Smooth muscle cell of bladder (primary cell): Measurements from ENCODE around the gene KRTAP9-1. TPM values are rescaled to one million over a fixed set of nuclear protein-coding genes. Genes with fewer than 3 reads are reported as not detected.

Experiments
- total RNA-seq: library from RNA; depleted of rRNA; stranded (reverse); fragments of >200 nt; gene quantifications from 2 replicates; pipeline ENCODE4 v1.2.3, GENCODE V29; 2014

Gene KRTAP9-1, protein sequence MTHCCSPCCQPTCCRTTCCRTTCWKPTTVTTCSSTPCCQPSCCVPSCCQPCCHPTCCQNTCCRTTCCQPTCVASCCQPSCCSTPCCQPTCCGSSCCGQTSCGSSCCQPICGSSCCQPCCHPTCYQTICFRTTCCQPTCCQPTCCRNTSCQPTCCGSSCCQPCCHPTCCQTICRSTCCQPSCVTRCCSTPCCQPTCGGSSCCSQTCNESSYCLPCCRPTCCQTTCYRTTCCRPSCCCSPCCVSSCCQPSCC
- total RNA-seq, result not detected in 2 replicates

DNA sequence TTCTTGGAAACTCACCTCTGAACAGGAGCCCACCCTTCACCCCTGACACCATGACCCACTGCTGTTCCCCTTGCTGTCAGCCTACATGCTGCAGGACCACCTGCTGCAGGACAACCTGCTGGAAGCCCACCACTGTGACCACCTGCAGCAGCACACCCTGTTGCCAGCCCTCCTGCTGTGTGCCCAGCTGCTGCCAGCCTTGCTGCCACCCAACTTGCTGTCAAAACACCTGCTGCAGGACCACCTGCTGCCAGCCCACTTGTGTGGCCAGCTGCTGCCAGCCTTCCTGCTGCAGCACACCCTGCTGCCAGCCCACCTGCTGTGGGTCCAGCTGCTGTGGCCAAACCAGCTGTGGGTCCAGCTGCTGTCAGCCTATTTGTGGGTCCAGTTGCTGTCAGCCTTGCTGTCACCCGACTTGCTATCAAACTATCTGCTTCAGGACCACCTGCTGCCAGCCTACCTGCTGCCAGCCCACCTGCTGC lies at the start of gene KRTAP9-1:
Gene KRTAP9-1, plus strand, starts transcription at position 51 of the 482 bp plus-strand sequence. Its CDS starts 0 bp downstream, at position 51.

DNA sequence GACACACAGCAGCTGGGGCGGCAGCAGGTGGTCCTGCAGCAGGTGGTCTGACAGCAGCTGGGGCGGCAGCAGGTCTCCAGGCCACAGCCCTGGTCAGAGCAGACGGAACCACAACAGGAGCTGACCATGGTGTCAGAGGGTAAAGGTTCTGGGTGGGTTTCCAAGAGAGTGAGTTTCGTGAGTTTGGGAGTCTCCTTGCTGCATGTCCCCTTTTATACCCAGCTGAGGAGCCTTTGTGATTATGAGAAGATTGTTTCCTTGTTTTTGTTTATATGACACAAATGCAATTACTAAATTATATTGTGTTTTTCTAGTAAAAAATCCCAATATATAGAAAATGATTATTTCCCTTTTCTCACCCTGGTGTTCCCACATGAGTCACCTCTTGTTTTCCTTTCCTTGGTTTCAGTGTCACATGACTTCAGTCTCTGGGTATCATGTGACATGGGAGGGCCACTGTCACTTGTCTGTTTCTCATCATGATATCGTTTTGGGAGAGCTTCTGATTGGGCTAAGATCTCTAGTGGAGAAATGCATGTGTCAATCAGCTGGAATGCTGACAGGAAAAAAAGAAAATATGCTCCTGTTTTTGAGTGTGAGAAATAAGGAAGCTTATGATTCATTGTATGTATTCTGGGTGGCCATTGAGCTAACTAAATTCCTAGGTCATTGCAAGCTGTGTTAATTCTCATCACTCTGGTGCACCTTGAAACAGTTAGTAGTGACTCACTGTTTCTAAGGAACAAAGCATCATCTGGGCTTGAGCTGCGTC lies 49.1 kb upstream of the KRTAP9-1 start, which contains the start of gene KRTAP4-6:
Gene KRTAP4-6, minus strand, starts transcription at position 185 of the 772 bp plus-strand sequence. Its CDS starts 57 bp downstream, at position 128.

DNA sequence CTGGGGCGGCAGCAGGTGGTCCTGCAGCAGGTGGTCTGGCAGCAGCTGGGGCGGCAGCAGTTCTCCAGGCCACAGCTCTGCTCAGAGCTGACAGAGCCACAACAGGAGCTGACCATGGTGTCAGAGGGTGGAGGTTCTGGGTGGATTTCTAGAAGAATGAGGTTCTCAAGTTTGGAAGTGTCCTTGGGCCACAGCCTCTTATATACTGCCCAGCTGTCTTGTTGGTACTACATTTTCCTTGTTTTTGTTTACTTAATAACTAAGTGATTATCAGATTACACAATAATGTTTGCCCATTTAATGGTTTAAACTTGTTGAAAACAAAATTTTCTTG lies 40.1 kb upstream of the KRTAP9-1 start, which contains the start of gene KRTAP4-5:
Gene KRTAP4-5, minus strand, starts transcription at position 174 of the 334 bp plus-strand sequence. Its CDS starts 58 bp downstream, at position 116.

DNA sequence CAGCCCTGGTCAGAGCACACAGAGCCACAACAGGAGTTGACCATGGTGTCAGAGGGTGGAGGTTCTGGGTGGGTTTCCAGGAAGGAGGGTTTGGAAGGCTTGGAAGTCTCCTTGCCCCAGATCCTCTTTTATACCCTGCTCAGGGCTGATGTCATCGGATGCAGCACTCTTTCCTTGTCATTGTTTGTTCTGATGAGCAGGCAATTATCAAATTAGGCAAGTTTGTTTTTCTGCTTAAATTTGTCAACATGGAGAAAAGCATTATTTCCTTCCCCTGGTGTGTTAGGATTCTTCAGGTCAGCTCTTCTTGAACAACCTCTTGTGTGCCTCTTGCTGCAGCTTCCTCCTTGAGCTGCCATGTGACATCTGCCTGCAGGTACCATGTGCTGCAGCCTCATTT lies 29.0 kb upstream of the KRTAP9-1 start, which contains the start of gene KRTAP4-4:
Gene KRTAP4-4, minus strand, starts transcription at position 101 of the 400 bp plus-strand sequence. Its CDS starts 57 bp downstream, at position 44.

DNA sequence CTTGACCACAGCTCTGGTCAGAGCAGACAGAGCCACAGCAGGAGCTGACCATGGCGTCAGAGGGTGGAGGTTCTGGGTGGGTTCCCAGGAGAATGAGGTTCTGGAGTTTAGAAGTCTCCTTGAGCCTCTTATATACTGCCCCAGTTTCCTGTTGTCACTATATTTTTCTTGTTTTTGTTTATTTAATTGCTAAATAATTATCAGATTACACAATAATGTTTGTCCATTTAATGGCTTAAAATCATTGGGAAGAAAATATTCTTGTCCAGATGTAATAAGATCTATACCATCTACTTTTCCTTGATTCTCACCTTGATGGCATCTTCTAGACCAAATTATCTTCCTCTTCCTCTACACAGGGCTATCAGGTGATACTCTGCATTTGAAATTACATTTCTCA lies 21.6 kb upstream of the KRTAP9-1 start, which contains the start of gene KRTAP4-3:
Gene KRTAP4-3, minus strand, starts transcription at position 101 of the 400 bp plus-strand sequence. Its CDS starts 49 bp downstream, at position 52.

DNA sequence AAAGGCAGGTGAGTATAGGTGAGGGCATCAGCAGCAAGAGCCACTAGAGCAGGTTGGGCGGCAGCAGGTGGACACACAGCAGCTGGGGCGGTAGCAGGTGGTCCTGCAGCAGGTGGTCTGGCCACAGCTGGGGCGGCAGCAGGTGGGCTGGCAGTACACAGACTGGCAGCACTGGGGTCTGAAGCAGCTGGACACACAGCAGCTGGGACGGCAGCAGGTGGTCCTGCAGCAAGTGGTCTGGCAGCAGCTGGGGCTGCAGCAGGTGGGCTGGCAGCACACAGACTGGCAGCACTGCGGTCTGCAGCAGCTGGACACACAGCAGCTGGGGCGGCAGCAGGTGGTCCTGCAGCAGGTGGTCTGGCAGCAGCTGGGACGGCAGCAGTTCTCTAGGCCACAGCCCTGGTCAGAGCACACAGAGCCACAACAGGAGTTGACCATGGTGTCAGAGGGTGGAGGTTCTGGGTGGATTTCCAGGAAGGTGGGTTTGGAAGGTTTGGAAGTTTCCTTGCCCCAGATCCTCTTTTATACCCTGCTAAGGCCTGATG lies 11.9 kb upstream of the KRTAP9-1 start, which contains the start of gene KRTAP4-2:
Gene KRTAP4-2, minus strand, starts transcription at position 495 of the 545 bp plus-strand sequence. Its CDS starts 57 bp downstream, at position 438.

DNA sequence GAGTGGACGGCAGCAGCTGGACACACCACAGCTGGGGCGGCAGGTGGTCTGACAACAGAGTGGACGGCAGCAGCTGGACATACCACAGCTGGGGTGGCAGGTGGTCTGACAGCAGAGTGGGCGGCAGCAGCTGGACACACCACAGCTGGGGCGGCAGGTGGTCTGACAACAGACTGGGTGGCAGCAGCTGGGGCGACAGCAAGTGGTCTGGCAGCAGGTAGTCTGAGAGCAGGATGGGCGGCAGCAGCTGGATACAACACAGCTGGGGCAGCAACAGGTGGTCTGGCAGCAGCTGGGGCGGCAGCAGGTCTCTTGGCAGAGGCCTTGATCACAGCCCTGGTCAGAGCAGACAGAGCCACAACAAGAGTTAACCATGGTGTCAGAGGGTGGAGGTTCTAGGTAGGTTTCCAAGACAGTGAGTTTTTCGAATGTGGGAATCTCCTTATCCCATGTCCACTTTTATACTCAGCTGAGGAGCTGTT lies 5.2 kb upstream of the KRTAP9-1 start, which contains the start of gene KRTAP4-1:
Gene KRTAP4-1, minus strand, starts transcription at position 432 of the 482 bp plus-strand sequence. Its CDS starts 57 bp downstream, at position 375.

DNA sequence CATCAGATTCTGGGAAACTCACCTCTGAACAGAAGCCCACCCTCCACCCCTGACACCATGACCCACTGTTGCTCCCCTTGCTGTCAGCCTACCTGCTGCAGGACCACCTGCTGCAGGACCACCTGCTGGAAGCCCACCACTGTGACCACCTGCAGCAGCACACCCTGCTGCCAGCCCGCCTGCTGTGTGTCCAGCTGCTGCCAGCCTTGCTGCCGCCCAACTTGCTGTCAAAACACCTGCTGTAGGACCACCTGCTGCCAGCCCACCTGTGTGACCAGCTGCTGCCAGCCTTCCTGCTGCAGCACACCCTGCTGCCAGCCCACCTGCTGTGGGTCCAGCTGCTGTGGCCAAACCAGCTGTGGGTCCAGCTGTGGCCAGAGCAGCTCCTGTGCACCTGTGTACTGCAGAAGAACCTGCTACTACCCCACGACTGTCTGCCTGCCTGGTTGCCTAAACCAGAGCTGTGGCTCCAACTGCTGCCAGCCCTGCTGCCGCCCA lies 37.0 kb downstream of the KRTAP9-1 start, which contains the start of gene KRTAP9-2:
Gene KRTAP9-2, plus strand, starts transcription at position 51 of the 498 bp plus-strand sequence. Its CDS starts 7 bp downstream, at position 58.

DNA sequence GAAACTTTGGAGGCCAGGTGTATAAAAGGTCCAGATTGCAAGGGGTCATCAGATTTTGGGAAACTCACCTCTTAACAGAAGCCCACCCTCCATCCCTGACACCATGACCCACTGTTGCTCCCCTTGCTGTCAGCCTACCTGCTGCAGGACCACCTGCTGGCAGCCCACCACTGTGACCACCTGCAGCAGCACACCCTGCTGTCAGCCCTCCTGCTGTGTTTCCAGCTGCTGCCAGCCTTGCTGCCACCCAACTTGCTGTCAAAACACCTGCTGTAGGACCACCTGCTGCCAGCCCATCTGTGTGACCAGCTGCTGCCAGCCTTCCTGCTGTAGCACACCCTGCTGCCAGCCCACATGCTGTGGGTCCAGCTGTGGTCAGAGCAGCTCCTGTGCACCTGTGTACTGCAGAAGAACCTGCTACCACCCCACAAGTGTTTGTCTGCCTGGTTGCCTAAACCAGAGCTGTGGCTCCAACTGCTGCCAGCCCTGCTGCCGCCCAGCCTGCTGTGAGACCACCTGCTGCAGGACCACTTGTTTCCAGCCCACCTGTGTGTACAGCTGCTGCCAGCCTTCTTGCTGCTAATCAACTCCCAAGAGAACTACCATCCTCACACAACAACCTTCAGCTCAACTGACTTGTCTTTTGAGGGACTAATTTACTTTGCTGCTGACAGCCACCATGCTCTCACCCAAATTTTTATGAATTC lies 42.9 kb downstream of the KRTAP9-1 start, which contains the start of gene KRTAP9-3:
Gene KRTAP9-3, plus strand, starts transcription at position 51 of the 707 bp plus-strand sequence. Its CDS starts 53 bp downstream, at position 104.

DNA sequence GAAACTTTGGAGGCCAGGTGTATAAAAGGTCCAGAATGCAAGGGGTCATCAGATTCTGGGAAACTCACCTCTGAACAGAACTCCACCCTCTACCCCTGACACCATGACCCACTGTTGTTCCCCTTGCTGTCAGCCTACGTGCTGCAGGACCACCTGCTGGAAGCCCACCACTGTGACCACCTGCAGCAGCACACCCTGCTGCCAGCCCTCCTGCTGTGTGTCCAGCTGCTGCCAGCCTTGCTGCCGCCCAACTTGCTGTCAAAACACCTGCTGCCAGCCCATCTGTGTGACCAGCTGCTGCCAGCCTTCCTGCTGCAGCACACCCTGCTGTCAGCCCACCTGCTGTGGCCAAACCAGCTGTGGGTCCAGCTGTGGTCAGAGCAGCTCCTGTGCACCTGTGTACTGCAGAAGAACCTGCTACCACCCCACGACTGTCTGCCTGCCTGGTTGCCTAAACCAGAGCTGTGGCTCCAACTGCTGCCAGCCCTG lies 48.3 kb downstream of the KRTAP9-1 start, which contains the start of gene KRTAP9-8:
Gene KRTAP9-8, plus strand, starts transcription at position 51 of the 489 bp plus-strand sequence. Its CDS starts 53 bp downstream, at position 104.

Other genes starting within 250 kb of the KRTAP9-1 start
- gene KRT39, start 222.9 kb upstream of the KRTAP9-1 start, total RNA-seq, result not detected in 2 replicates
- gene KRT40, start 205.6 kb upstream of the KRTAP9-1 start, total RNA-seq, result not detected in 2 replicates
- not detected in 2 replicates for gene KRTAP3-3, start 195.7 kb upstream of the KRTAP9-1 start, total RNA-seq
- not detected in 2 replicates for gene KRTAP3-2, start 190.0 kb upstream of the KRTAP9-1 start, total RNA-seq
- not detected in 2 replicates for gene KRTAP3-1, start 180.8 kb upstream of the KRTAP9-1 start, total RNA-seq
- 0.57 and 0.83 TPM in 2 replicates for gene KRTAP1-5, start 162.7 kb upstream of the KRTAP9-1 start, total RNA-seq
- gene KRTAP1-4, start 159.7 kb upstream of the KRTAP9-1 start, total RNA-seq, result not detected in 2 replicates
- gene KRTAP1-3, start 155.0 kb upstream of the KRTAP9-1 start, total RNA-seq, result not detected in 2 replicates
- not detected in 2 replicates for gene KRTAP1-1, start 148.4 kb upstream of the KRTAP9-1 start, total RNA-seq
- not detected in 2 replicates for gene KRTAP2-1, start 142.6 kb upstream of the KRTAP9-1 start, total RNA-seq
- not detected in 2 replicates for gene KRTAP2-2, start 134.7 kb upstream of the KRTAP9-1 start, total RNA-seq
- not detected in 2 replicates for gene KRTAP2-3, start 129.8 kb upstream of the KRTAP9-1 start, total RNA-seq
- not detected in 2 replicates for gene KRTAP2-4, start 124.0 kb upstream of the KRTAP9-1 start, total RNA-seq
- gene KRTAP4-7, start 105.7 kb upstream of the KRTAP9-1 start, total RNA-seq, result not detected in 2 replicates
- gene KRTAP4-8, start 91.7 kb upstream of the KRTAP9-1 start, total RNA-seq, result not detected in 2 replicates
- not detected in 2 replicates for gene KRTAP4-16, start 87.7 kb upstream of the KRTAP9-1 start, total RNA-seq
- not detected in 2 replicates for gene KRTAP4-9, start 84.5 kb upstream of the KRTAP9-1 start, total RNA-seq
- gene KRTAP4-11, start 71.5 kb upstream of the KRTAP9-1 start, total RNA-seq, result not detected in 2 replicates
- not detected in 2 replicates for gene KRTAP4-12, start 65.7 kb upstream of the KRTAP9-1 start, total RNA-seq
- not detected in 2 replicates for gene KRTAP4-6, start 49.3 kb upstream of the KRTAP9-1 start, total RNA-seq
- gene KRTAP4-5, start 40.1 kb upstream of the KRTAP9-1 start, total RNA-seq, result not detected in 2 replicates
- gene KRTAP4-4, start 29.1 kb upstream of the KRTAP9-1 start, total RNA-seq, result not detected in 2 replicates
- gene KRTAP4-3, start 21.7 kb upstream of the KRTAP9-1 start, total RNA-seq, result not detected in 2 replicates
- not detected in 2 replicates for gene KRTAP4-2, start 11.7 kb upstream of the KRTAP9-1 start, total RNA-seq
- gene KRTAP4-1, start 5.0 kb upstream of the KRTAP9-1 start, total RNA-seq, result not detected in 2 replicates
- not detected in 2 replicates for gene KRTAP9-2, start 36.8 kb downstream of the KRTAP9-1 start, total RNA-seq
- not detected in 2 replicates for gene KRTAP9-3, start 42.6 kb downstream of the KRTAP9-1 start, total RNA-seq
- not detected in 2 replicates for gene KRTAP9-8, start 48.1 kb downstream of the KRTAP9-1 start, total RNA-seq
- not detected in 2 replicates for gene KRTAP9-4, start 59.8 kb downstream of the KRTAP9-1 start, total RNA-seq
- gene KRTAP9-9, start 65.5 kb downstream of the KRTAP9-1 start, total RNA-seq, result not detected in 2 replicates
- gene KRTAP9-6, start 75.5 kb downstream of the KRTAP9-1 start, total RNA-seq, result not detected in 2 replicates
- not detected in 2 replicates for gene KRTAP9-7, start 85.8 kb downstream of the KRTAP9-1 start, total RNA-seq
- not detected in 2 replicates for gene KRTAP29-1, start 113.0 kb downstream of the KRTAP9-1 start, total RNA-seq
- gene KRTAP16-1, start 119.4 kb downstream of the KRTAP9-1 start, total RNA-seq, result not detected in 2 replicates
- not detected in 2 replicates for gene KRTAP17-1, start 125.8 kb downstream of the KRTAP9-1 start, total RNA-seq
- gene KRT33A, start 160.9 kb downstream of the KRTAP9-1 start, total RNA-seq, result not detected in 2 replicates
- 0.14 and 0.18 TPM in 2 replicates for gene KRT33B, start 179.9 kb downstream of the KRTAP9-1 start, total RNA-seq
- 1.00 and 1.3 TPM in 2 replicates for gene KRT34, start 192.4 kb downstream of the KRTAP9-1 start, total RNA-seq
- gene KRT31, start 207.7 kb downstream of the KRTAP9-1 start, total RNA-seq, result not detected in 2 replicates
- not detected in 2 replicates for gene KRT37, start 234.7 kb downstream of the KRTAP9-1 start, total RNA-seq